NT2/D1 (cell line): Measurements from ENCODE around the gene RALA.

Experiments used
- SUZ12 ChIP-seq: IDR thresholded peaks from 2 replicates; pipeline ENCODE4 v1.6.1; 2011; ENCODE audit not compliant: insufficient read length, insufficient read depth; ENCODE audit errors: extremely low read depth
- YY1 ChIP-seq: IDR thresholded peaks from 2 replicates; pipeline ENCODE4 v1.6.1; 2011; ENCODE audit not compliant: insufficient read length, insufficient read depth

- TF ChIP-seq YY1 (no peak), SUZ12 (no peak)
Observed at GRCh38 chr7:39621784-39622411, 1.5 kb upstream of the RALA start.
